COLO829 (cell line): ENCODE measurements around the gene ROBO1.

Experiments
- DNase-seq: peaks from one replicate; pipeline ENCODE4 v3.0.0; 2012; ENCODE audit warnings: low spot score

ROBO1 gene

GRCh38 chr3:79066481-79066880 lies 701.3 kb downstream of the ROBO1 start:
- DNase-seq, result no peak

GRCh38 chr3:79063624-79064023 lies 704.2 kb downstream of the ROBO1 start:
- no peak for DNase-seq

- DNase-seq, result no peak
Measured at GRCh38 chr3:79057756-79058155, 710.0 kb downstream of the ROBO1 start.

GRCh38 chr3:79056498-79056897 lies 711.3 kb downstream of the ROBO1 start:
- no peak for DNase-seq

GRCh38 chr3:79052054-79052681 lies 715.6 kb downstream of the ROBO1 start:
- no peak for DNase-seq

GRCh38 chr3:79047581-79047980 lies 720.2 kb downstream of the ROBO1 start:
- DNase-seq, result no peak

- DNase-seq, result no peak
Measured at GRCh38 chr3:79041621-79042020, 726.2 kb downstream of the ROBO1 start.

GRCh38 chr3:79040701-79041100 lies 727.1 kb downstream of the ROBO1 start:
- peak; percentile 8 for DNase-seq

- DNase-seq, result no peak
Measured at GRCh38 chr3:79040091-79040490, 727.7 kb downstream of the ROBO1 start.

- DNase-seq, result no peak
Measured at GRCh38 chr3:79039192-79039591, 728.6 kb downstream of the ROBO1 start.

- no peak for DNase-seq
Measured at GRCh38 chr3:79038636-79039035, 729.2 kb downstream of the ROBO1 start.

- no peak for DNase-seq
Measured at GRCh38 chr3:79038057-79038456, 729.7 kb downstream of the ROBO1 start.

- peak; percentile 53 for DNase-seq
Measured at GRCh38 chr3:79032686-79033318, 735.0 kb downstream of the ROBO1 start.

GRCh38 chr3:79030157-79030556 lies 737.6 kb downstream of the ROBO1 start:
- DNase-seq, result no peak

- DNase-seq, result no peak
Measured at GRCh38 chr3:79028916-79029315, 738.9 kb downstream of the ROBO1 start.

- DNase-seq, result no peak
Measured at GRCh38 chr3:79027593-79027992, 740.2 kb downstream of the ROBO1 start.

GRCh38 chr3:79019924-79020173 lies 747.9 kb downstream of the ROBO1 start:
- DNase-seq, result no peak

GRCh38 chr3:79019137-79019923 lies 748.5 kb downstream of the ROBO1 start:
- peak; percentile 83 for DNase-seq

GRCh38 chr3:79018671-79019136 lies 749.1 kb downstream of the ROBO1 start:
- no peak for DNase-seq

- DNase-seq, result no peak
Measured at GRCh38 chr3:79018265-79018664, 749.5 kb downstream of the ROBO1 start.

GRCh38 chr3:79016587-79017376 lies 751.0 kb downstream of the ROBO1 start:
- DNase-seq, result no peak

- no peak for DNase-seq
Measured at GRCh38 chr3:79015854-79016253, 751.9 kb downstream of the ROBO1 start.

- peak; percentile 85 for DNase-seq
Measured at GRCh38 chr3:79012946-79013362, 754.8 kb downstream of the ROBO1 start.
